Right atrium auricular region (tissue), 2 donors: ENCODE results near the gene CCDC183. TPM values are rescaled to one million over a fixed set of nuclear protein-coding genes. Genes with fewer than 3 reads are reported as not detected.

ENCODE experiments used
- DNase-seq: peaks from one replicate; pipeline ENCODE4 v3.0.0-alpha.2; 2019; ENCODE audit warnings: low spot score
- H3K27ac ChIP-seq, 2 donors: fragments of 200-600 bp; sonication (generic); 1 replicate in 1 of 2; 2 replicates in 1 of 2; pipeline ENCODE4 v1.5.1; 2016 to 2019
- H3K27me3 ChIP-seq, 2 donors: fragments of 200-600 bp; sonication (generic); one replicate each; pipeline versions ENCODE4 v1.5.1 to v1.6.0; 2017 to 2019
- H3K36me3 ChIP-seq: fragments of 200-600 bp; sonication (generic); one replicate; pipeline ENCODE4 v1.5.1; 2016
- H3K4me1 ChIP-seq, 2 donors: fragments of 200-600 bp; sonication (generic); one replicate each; pipeline versions ENCODE4 v1.5.1 to v1.6.0; 2017 to 2019
- H3K4me3 ChIP-seq, 2 donors: fragments of 200-600 bp; sonication (generic); 1 replicate in 1 of 2; 2 replicates in 1 of 2; pipeline ENCODE4 v1.5.1; 2017 to 2019; ENCODE audit warnings: mild to moderate bottlenecking in 1 of 2, moderate library complexity in 1 of 2
- H3K9me3 ChIP-seq, 2 donors: fragments of 200-600 bp; sonication (generic); one replicate each; pipeline ENCODE4 v1.5.1; 2019
- CTCF ChIP-seq, 2 donors: fragments of 200-600 bp; sonication (generic); IDR thresholded peaks; one replicate each; pipeline ENCODE4 v1.5.1; 2019; ENCODE audit warnings: antibody characterized with exemption in 2 of 2
- total RNA-seq, 2 donors: library from RNA; depleted of rRNA; stranded (reverse); fragments of >200 nt; gene quantifications; one replicate each; pipeline ENCODE4 v1.1.0, GENCODE V29; 2016

CCDC183 gene
- total RNA-seq, 2 donors from 2014 or later = 2.3 to 2.5 TPM

GRCh38 chr9:136823136-136824046 lies 27.3 kb downstream of the CCDC183 start:
- H3K27ac ChIP-seq = no peak overlapping the region
- peaks cover 37% of the 10 kb centered on the region for H3K36me3 ChIP-seq
- DNase-seq = no peak
- H3K27me3 ChIP-seq = no peaks in the 10 kb centered on the region
- TF ChIP-seq CTCF (IDR thresholded peaks at IDR 0.05) = no peak
- peaks cover 0 to 16% of the 10 kb centered on the region in 2 donors for H3K4me1 ChIP-seq
- no peaks in the 10 kb centered on the region for H3K9me3 ChIP-seq
- no peak overlapping the region for H3K4me3 ChIP-seq

GRCh38 chr9:136824496-136825225 lies 28.5 kb downstream of the CCDC183 start:
- peaks cover 0 to 16% of the 10 kb centered on the region in 2 donors for H3K4me1 ChIP-seq
- H3K9me3 ChIP-seq = no peaks in the 10 kb centered on the region
- H3K36me3 ChIP-seq = peaks cover 46% of the 10 kb centered on the region
- no peak overlapping the region for H3K4me3 ChIP-seq
- no peak for DNase-seq
- TF ChIP-seq CTCF (IDR thresholded peaks at IDR 0.05) = no peak
- H3K27ac ChIP-seq = no peak overlapping the region
- H3K27me3 ChIP-seq = no peaks in the 10 kb centered on the region

GRCh38 chr9:136825295-136826187 lies 29.4 kb downstream of the CCDC183 start:
- no peak for TF ChIP-seq CTCF (IDR thresholded peaks at IDR 0.05)
- DNase-seq = no peak
- no peaks in the 10 kb centered on the region for H3K27me3 ChIP-seq
- peaks cover 0 to 16% of the 10 kb centered on the region in 2 donors for H3K4me1 ChIP-seq
- no peak overlapping the region for H3K4me3 ChIP-seq
- peaks cover 55% of the 10 kb centered on the region for H3K36me3 ChIP-seq
- no peaks in the 10 kb centered on the region for H3K9me3 ChIP-seq
- H3K27ac ChIP-seq = no peak overlapping the region

GRCh38 chr9:136826188-136826541 lies 30.0 kb downstream of the CCDC183 start:
- no peak for TF ChIP-seq CTCF (IDR thresholded peaks at IDR 0.05)
- Histone ChIP-seq H3K27ac (no peak overlapping the region), H3K4me1 (peaks cover 0 to 10% of the 10 kb centered on the region in 2 donors), H3K27me3 (no peaks in the 10 kb centered on the region), H3K36me3 (peaks cover 60% of the 10 kb centered on the region), H3K9me3 (no peaks in the 10 kb centered on the region), H3K4me3 (no peak overlapping the region)
- DNase-seq = no peak

- no peak overlapping the region for H3K4me3 ChIP-seq
- H3K27me3 ChIP-seq = no peaks in the 10 kb centered on the region
- H3K4me1 ChIP-seq = peaks cover 0 to 2% of the 10 kb centered on the region in 2 donors
- no peaks in the 10 kb centered on the region for H3K9me3 ChIP-seq
- H3K36me3 ChIP-seq = peaks cover 68% of the 10 kb centered on the region
- DNase-seq = no peak
- no peak for TF ChIP-seq CTCF (IDR thresholded peaks at IDR 0.05)
- H3K27ac ChIP-seq = no peak overlapping the region
Observed at GRCh38 chr9:136826703-136827582, 30.8 kb downstream of the CCDC183 start.
